Ramos (cell line): ENCODE data around the gene LIN7A.
"Not testable (repeated sequence)": the region's sequence is repeated elsewhere in the genome, so short reads cannot be mapped to it uniquely, and the experiment has no call there.

Experiments used
- in situ Hi-C: fragments of 300-500 bp; cut with MboI; formaldehyde crosslinking; loops from one replicate; pipeline ENCODE4 v1.14.3; 2022; ENCODE audit warnings: low sequenced_read_pairs; ENCODE audit not compliant: unreplicated experiment

LIN7A gene

GRCh38 chr12:80925237-80925636 is 12.5 kb downstream of the LIN7A start:
- in situ Hi-C loops: no loop called here

GRCh38 chr12:80924437-80924836 is 13.3 kb downstream of the LIN7A start:
- in situ Hi-C loops: no loop called here

- in situ Hi-C loops: no loop called here
Measured at GRCh38 chr12:80920006-80920405, 17.7 kb downstream of the LIN7A start.

DNA sequence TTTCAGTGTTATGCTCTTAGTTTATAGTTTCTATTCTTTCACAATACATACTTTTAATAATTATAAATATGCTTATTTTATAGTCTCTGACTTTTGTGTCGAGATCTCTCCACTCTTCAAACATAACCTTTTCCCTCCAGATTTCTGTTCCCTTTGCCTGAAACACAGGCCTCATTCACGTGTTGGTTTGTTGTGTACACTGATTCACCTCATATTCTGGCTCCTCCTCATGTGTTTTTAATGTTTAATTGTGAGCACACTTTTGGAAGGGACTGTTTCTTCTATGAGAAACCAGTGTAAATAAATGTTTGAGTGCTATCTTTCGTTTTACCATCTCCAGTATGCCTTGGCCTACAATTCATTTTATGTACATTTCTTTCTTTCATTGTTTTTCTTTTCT is 20.1 kb downstream of the LIN7A start:
- in situ Hi-C loops: no loop called here

- in situ Hi-C loops: no loop called here
Measured at GRCh38 chr12:80912901-80913770, 24.6 kb downstream of the LIN7A start.

DNA sequence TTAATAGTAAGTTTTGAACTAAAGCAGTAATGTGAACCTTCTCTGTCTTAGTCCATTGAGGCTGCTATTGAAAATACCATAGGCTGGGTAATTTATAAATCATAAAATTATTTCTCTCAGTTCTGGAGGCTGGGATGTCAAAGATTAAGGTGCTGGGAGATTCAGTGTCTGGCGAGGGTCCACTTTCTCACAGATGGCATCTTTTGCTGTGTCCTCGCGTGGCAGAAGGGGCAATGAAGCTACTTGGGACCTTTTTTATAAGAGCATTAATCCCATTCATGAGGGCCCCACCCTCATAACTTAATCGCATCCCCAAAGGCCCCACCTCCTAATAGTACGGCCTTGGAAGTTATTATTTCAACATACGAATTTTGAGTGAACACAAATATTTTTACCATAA is 28.4 kb downstream of the LIN7A start:
- in situ Hi-C loops: no loop called here

GRCh38 chr12:80902711-80903110 is 35.0 kb downstream of the LIN7A start:
- in situ Hi-C loops: no loop called here

DNA sequence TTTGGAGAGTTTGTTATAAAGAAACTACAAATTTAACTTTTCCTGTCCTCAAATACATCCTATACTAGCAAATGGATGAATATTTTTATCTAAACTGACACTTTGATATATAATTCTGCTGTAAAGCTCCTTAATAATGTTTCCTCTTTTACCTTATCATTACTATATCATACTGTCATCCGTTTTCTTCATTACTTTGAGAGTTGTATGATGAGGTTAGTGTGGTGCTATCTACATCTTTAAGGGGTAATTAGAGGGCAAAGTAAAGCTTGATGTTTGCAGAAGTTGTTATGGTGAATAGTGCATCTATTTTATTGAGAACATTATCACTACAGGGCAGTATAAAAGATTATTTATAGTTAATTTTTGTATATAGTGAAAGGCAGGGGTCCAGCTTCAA is 36.1 kb downstream of the LIN7A start:
- in situ Hi-C loops: no loop called here

- in situ Hi-C loops: no loop called here
Measured at GRCh38 chr12:80895240-80895639, 42.5 kb downstream of the LIN7A start.

DNA sequence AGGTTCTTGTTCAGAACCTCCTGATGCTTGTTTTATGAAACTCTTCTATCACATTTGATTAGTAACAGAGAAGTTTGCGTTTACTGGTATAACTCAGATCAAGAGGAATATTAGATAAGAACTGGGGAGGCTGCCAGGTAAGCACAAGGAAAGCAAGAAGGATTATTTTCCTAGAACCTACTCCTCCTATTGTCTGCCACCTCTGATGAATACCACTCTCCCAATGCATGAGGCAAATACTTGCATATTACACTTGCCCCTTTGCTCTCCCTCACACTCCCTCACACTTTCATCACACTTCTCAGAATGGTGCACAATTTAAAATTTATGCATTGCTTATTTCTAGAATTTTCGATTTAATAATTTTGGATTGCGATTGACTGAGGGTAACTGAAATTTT is 43.6 kb downstream of the LIN7A start:
- in situ Hi-C loops: no loop called here

DNA sequence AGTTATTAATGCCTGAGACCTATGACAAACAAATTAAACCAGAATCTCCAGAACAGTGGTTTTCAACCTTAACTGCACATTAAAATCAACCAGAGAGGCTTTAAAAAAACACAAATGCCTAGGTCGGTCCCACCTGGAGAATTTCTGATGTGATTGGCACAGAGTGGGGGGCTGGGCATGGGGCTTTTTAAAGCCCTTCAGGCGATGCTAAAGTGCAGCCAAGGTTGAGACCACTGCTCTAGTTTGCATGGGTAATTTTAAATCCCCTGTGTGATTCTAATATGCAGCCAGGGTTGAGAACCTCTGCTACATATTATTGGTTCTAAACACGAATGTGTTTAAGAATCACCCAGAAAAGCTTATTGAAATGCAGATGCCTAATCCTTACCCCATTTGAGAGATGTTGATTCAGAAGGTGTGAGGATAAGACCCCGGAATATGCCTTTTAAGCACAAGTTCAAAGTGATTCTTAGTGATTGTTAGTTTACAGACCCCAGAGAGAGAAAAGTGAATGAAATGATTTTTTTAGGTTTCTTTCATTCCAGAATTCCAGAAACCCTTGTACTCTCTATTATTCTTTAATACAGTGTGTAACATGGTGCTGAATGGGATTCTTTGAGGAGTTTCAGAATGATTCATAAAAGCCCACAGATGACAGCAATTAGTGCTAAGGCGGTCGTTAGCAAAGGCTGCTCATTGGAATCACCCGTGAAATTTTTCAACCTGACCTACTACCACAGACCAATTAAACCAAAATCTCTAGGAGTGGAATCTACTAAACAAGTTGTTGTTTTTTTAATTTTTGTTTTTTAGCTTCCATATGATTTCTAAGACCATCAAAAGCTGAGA is 44.9 kb downstream of the LIN7A start:
- in situ Hi-C loops: no loop called here

GRCh38 chr12:80884651-80885050 is 53.1 kb downstream of the LIN7A start:
- in situ Hi-C loops: no loop called here

DNA sequence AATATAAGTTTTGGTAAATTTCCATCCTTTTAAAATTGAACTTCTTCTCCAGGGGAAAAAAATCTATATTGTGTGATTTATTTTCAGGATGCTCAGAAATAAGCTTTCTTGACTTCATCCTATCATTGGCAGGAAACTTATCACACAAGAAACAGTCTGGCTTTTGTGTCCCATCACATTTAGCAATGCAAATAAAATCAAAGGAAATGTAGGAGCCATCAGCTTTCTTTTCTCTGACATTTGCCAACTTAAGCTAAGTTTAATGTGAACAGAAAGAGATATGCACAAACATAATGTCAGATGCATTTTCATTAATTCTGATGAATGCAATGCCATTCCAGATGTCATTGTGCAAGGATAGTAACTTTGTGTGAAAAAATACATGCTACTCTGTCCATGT is 56.6 kb downstream of the LIN7A start:
- in situ Hi-C loops: no loop called here

DNA sequence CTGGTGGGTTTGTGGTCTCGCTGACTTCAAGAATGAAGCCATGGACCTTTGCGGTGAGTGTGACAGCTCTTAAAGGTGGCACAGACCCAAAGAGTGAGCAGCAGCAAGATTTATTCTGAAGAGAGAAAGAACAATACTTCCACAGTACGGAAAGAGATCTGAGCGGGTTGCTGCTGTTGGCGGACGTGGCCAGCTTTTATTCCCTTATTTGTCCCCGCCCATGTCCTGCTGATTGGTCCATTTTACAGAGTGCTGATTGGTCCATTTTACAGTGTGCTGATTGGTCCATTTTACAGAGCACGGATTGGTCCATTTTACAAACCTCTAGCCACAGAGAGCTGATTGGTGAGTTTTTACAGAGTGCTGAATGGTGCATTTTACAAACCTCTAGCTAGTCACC is 59.3 kb downstream of the LIN7A start:
- in situ Hi-C loops: not testable (repeated sequence)

- in situ Hi-C loops: no loop called here
Measured at GRCh38 chr12:80877721-80878265, 59.9 kb downstream of the LIN7A start.

DNA sequence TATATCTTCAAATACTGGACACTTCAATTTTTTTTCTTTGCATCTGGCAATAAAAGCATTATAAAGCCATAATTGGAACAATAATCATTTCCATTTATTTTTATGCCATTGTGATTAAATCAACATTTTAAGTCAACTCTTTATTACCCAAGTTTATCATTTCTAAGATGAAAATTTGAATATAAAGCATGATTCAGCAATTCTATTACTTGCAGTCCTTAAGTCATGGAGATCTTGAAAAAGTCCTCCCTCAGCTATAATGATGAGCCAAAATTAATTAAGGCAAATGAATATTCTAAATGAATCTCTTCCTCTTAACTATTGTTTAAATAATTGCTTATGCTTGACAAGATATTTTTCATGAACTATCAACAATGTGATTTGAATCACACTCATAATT is 65.7 kb downstream of the LIN7A start:
- in situ Hi-C loops: no loop called here

DNA sequence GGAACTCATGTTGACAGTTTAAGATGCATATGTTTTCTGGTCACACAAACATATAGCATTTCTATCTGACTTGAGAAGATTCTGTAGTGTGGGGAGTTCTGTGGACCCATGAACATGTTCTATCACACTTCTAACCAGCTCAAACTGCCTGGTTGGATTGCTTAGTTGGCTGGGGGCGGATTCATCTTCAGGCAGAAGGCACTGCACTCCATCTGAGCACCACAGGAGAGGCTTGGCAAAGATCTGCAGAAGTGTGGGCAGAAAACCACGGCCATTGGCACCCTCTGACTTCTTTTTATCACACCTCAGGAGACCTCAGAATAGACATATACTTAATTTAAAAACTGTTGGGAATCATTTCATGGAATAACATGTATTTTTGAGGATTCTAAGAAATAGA is 68.5 kb downstream of the LIN7A start:
- in situ Hi-C loops: no loop called here

DNA sequence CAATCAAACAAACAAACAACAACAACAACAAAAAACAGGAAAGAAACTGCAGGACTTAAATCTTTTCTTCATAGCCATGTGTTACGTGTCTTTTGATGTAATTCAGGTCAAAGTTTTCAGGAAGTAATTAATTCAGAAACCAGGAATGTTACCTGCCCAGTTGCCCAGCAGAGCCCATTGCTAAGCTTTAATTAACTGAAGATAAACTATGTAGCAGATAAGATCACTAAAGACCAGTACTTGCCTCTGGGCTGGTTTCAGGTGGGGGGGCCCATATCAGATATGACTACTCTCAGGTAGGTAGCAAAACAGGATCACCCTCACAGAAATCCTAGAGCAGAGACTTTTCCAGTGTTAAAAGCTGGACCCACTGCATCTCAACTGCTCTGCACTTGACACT is 69.2 kb downstream of the LIN7A start:
- in situ Hi-C loops: no loop called here

DNA sequence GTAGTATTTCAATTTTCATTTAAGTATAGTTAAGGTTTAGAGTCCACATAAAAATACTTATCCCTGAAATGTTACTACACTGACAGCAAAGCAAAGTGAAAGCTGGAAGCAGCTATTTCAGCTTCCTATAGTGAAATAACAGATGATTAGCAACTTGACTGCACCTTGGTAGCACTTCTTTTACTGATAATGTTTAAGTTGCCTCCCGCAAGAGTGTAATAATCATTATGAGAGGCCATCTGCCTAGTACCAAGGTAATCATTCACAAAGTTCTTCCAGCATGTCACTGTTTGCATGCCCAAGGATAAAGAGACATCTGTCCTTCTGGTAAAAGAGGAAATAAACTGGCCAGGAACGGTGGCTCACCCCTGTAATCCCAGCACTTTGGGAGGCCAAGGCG is 69.8 kb downstream of the LIN7A start:
- in situ Hi-C loops: no loop called here

DNA sequence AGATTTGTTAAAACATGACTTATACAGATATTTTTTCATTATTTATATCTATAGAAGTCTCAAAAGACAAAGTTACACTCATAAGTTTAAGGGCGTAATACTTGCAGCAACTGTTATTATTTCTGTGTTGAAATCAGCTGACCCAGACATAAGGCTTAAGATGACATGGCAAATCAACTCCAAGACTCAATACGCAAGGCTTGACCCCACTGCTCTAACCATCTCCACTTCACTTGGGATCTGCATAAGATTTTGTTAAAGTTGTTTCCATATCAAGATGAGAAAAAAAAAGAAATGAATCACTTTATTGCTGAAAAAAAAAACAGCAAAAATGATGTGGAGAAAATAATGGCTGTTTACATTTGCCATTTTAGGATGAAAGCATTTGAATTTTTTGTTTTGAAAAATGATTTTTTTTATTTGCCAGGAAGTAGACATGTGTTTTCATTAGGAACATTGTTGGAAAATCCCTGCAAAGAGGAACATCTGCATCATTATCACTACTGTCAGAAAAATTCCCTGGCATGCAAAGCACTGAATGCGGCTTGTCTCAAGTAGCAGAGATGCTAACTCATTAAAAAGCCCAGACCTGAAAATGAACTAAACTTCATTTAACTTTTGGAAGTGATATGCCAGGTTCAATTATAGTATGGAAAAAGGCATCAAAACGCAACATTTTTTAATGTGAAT is 73.5 kb downstream of the LIN7A start:
- in situ Hi-C loops: no loop called here

- in situ Hi-C loops: no loop called here
Measured at GRCh38 chr12:80862531-80862930, 75.2 kb downstream of the LIN7A start.
